Tibial nerve (tissue), 4 donors: ENCODE results near the gene FKBP1A.

ENCODE experiments used
- CTCF ChIP-seq, 5 experiments: fragments of 200-600 bp in 3 of 5; fragments of 450-650 bp in 2 of 5; sonication (generic) in 3 of 5; IDR thresholded peaks; one replicate each; pipeline ENCODE4 v1.5.1; 2016 to 2019; ENCODE audit warnings: antibody characterized with exemption in 5 of 5, mild to moderate bottlenecking in 3 of 5, moderate library complexity in 2 of 5
- EP300 ChIP-seq, 2 donors: sonication (generic); formaldehyde crosslinking; IDR thresholded peaks; one replicate each; pipeline ENCODE4 v1.6.1; 2017; ENCODE audit warnings: antibody characterized with exemption in 2 of 2, mild to moderate bottlenecking in 1 of 2
- POLR2A ChIP-seq, 2 donors: fragments of 450-650 bp; IDR thresholded peaks; one replicate each; pipeline ENCODE4 v1.6.1; 2017; ENCODE audit warnings: antibody characterized with exemption in 2 of 2, mild to moderate bottlenecking in 2 of 2, moderate library complexity in 2 of 2

DNA sequence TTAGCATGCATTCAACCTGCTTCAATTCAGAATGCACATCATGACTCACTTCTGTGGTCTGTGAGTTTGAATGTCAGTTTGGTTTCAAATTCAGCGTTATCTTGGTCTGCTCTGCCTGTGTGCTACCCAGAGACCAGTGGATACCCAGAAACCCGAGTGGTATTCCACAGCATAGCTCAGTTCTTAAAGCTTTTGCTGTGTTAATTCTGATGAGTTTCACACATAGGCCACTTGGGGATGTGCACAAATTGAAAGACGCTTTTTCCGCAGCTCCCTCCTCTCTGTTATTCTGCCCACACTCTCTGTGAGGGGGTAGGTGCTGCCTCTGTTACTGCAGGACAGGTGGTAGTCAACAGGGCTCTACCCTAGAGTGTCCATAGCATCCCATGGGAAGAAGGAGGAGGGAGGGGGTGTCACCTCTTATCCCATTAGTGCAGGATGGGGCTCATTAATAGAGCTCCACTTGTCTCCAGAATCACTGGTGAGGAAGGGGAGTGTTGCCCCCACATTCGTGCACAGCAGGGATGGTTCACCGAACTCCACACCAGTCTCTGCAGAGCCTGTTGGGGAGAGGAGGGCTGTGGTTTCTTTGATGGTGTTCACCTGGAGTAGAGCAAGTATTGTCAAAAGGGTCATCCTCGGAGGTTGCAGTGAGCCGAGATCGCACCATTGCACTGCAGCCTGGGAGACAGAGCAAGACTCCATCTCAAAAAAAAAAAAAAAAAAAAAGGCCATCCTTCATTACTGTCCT is 34.8 kb downstream of the FKBP1A start:
- TF ChIP-seq CTCF (IDR thresholded peaks at IDR 0.05), result no peak
- no peak for TF ChIP-seq EP300 (IDR thresholded peaks at IDR 0.05)
- no peak for TF ChIP-seq POLR2A (IDR thresholded peaks at IDR 0.05)
